H9 (cell line): Measurements from ENCODE around the gene ALOX5AP. TPM values are rescaled to one million over a fixed set of nuclear protein-coding genes. Genes with fewer than 3 reads are reported as not detected.

Experiments used
- DNase-seq: peaks from one replicate; pipeline ENCODE4 v3.0.0-alpha.2; 2017
- H2AFZ ChIP-seq: one replicate; pipeline ENCODE4 v1.6.1; 2013; ENCODE audit warnings: mild to moderate bottlenecking, low read length, control low read depth, moderate library complexity
- H2AK5ac ChIP-seq: 2 replicates; pipeline ENCODE4 v1.6.1; 2013; ENCODE audit warnings: low read length, control low read depth, mixed read lengths; ENCODE audit not compliant: insufficient read length
- H2BK120ac ChIP-seq: one replicate; pipeline ENCODE4 v1.6.1; 2013; ENCODE audit warnings: low read depth, mild to moderate bottlenecking, low read length, control low read depth, inconsistent platforms; ENCODE audit not compliant: poor library complexity, severe bottlenecking
- H2BK12ac ChIP-seq: 2 replicates; pipeline ENCODE4 v1.6.1; 2013; ENCODE audit warnings: low read length, control low read depth, mixed read lengths, low read depth; ENCODE audit not compliant: insufficient read length
- H2BK15ac ChIP-seq: 2 replicates; pipeline ENCODE4 v1.6.1; 2013; ENCODE audit warnings: low read depth, low read length, control low read depth
- H2BK20ac ChIP-seq: one replicate; pipeline ENCODE4 v1.6.1; 2013; ENCODE audit warnings: low read depth, mild to moderate bottlenecking, low read length, control low read depth, inconsistent platforms; ENCODE audit not compliant: poor library complexity, severe bottlenecking
- H2BK5ac ChIP-seq: 2 replicates; pipeline ENCODE4 v1.6.1; 2013; ENCODE audit warnings: low read length, control low read depth, mixed read lengths; ENCODE audit not compliant: insufficient read length
- H3K14ac ChIP-seq: 2 replicates; pipeline ENCODE4 v1.6.1; 2013; ENCODE audit warnings: low read length, control low read depth; ENCODE audit not compliant: insufficient read depth
- H3K18ac ChIP-seq: 2 replicates; pipeline ENCODE4 v1.6.1; 2013; ENCODE audit warnings: low read depth, mild to moderate bottlenecking, mixed read lengths, low read length, control low read depth; ENCODE audit not compliant: insufficient read length
- H3K23ac ChIP-seq: 2 replicates; pipeline ENCODE4 v1.6.1; 2013; ENCODE audit warnings: low read length, control low read depth, mixed read lengths, low read depth; ENCODE audit not compliant: insufficient read length
- H3K23me2 ChIP-seq: 2 replicates; pipeline ENCODE4 v1.6.1; 2013; ENCODE audit warnings: low read depth, mild to moderate bottlenecking, mixed read lengths, low read length, control low read depth; ENCODE audit not compliant: insufficient read length, poor library complexity, severe bottlenecking
- H3K27ac ChIP-seq: 2 replicates; pipeline ENCODE4 v1.5.1; 2013; ENCODE audit warnings: low read length, control low read depth, mixed read lengths, low read depth; ENCODE audit not compliant: insufficient read length
- H3K27me3 ChIP-seq: 2 replicates; pipeline ENCODE4 v1.6.1; 2013; ENCODE audit warnings: low read length, control low read depth, inconsistent platforms; ENCODE audit not compliant: insufficient read depth
- H3K4ac ChIP-seq: 2 replicates; pipeline ENCODE4 v1.6.1; 2013; ENCODE audit warnings: low read depth, mild to moderate bottlenecking, control low read depth, inconsistent platforms, low read length, moderate library complexity
- H3K4me1 ChIP-seq: 2 replicates; pipeline ENCODE4 v1.6.1; 2013; ENCODE audit warnings: low read length, control low read depth, inconsistent platforms; ENCODE audit not compliant: insufficient read depth
- H3K4me2 ChIP-seq: 2 replicates; pipeline ENCODE4 v1.6.1; 2013; ENCODE audit warnings: low read length, control low read depth, mixed read lengths; ENCODE audit not compliant: insufficient read length, insufficient read depth
- H3K56ac ChIP-seq: 2 replicates; pipeline ENCODE4 v1.6.1; 2013; ENCODE audit warnings: low read depth, mild to moderate bottlenecking, mixed read lengths, low read length, control low read depth; ENCODE audit not compliant: insufficient read length
- H3K79me1 ChIP-seq: 2 replicates; pipeline ENCODE4 v1.6.1; 2013; ENCODE audit warnings: low read depth, mild to moderate bottlenecking, moderate library complexity, low read length, control low read depth, inconsistent platforms; ENCODE audit not compliant: insufficient read depth, poor library complexity, severe bottlenecking
- H3K79me2 ChIP-seq: 2 replicates; pipeline ENCODE4 v1.6.1; 2013; ENCODE audit warnings: low read length, control low read depth, inconsistent platforms; ENCODE audit not compliant: insufficient read depth
- H3K9ac ChIP-seq: 2 replicates; pipeline ENCODE4 v1.6.1; 2013; ENCODE audit warnings: low read length, control low read depth, mixed read lengths; ENCODE audit not compliant: insufficient read length; ENCODE audit errors: extremely low read depth
- H3K9me3 ChIP-seq: one replicate; pipeline ENCODE4 v1.6.1; 2013; ENCODE audit warnings: low read depth, low read length, inconsistent platforms; ENCODE audit not compliant: control insufficient read depth
- H3T11ph ChIP-seq: one replicate; pipeline ENCODE4 v1.6.1; 2013; ENCODE audit warnings: mild to moderate bottlenecking, low read length, control low read depth, inconsistent platforms
- H4K20me1 ChIP-seq: one replicate; pipeline ENCODE4 v1.6.1; 2013; ENCODE audit not compliant: control insufficient read depth, insufficient read length, insufficient read depth
- H4K5ac ChIP-seq: 2 replicates; pipeline ENCODE4 v1.6.1; 2013; ENCODE audit warnings: low read depth, mild to moderate bottlenecking, mixed read lengths, low read length, control low read depth; ENCODE audit not compliant: insufficient read length
- H4K8ac ChIP-seq: replicated peaks from 2 replicates; pipeline ENCODE4 v1.6.1; 2013; ENCODE audit warnings: low read length, control low read depth, mixed read lengths, low read depth; ENCODE audit not compliant: insufficient read length
- H4K91ac ChIP-seq: 2 replicates; pipeline ENCODE4 v1.6.1; 2013; ENCODE audit warnings: low read depth, mild to moderate bottlenecking, moderate library complexity, mixed read lengths, low read length, control low read depth; ENCODE audit not compliant: insufficient read length
- H3K27ac Mint-ChIP-seq, 3 experiments: 2 replicates in 2 of 3; 3 replicates in 1 of 3; pipeline ENCODE4 v1.8.0; 2020 to 2021; ENCODE audit warnings: mixed read lengths in 3 of 3, mild to moderate bottlenecking in 1 of 3, moderate library complexity in 1 of 3
- H3K27me3 Mint-ChIP-seq: 2 replicates; pipeline ENCODE4 v1.8.0; 2021; ENCODE audit warnings: low read depth, mild to moderate bottlenecking, moderate library complexity, mixed read lengths
- H3K36me3 Mint-ChIP-seq, 3 experiments: 2 replicates in 2 of 3; 3 replicates in 1 of 3; pipeline ENCODE4 v1.8.0; 2020 to 2021; ENCODE audit warnings: low read depth in 3 of 3, mixed read lengths in 3 of 3; ENCODE audit not compliant: insufficient read depth in 1 of 3
- H3K4me1 Mint-ChIP-seq, 2 experiments: 2 replicates each; pipeline ENCODE4 v1.8.0; 2020; ENCODE audit warnings: mixed read lengths in 2 of 2
- H3K4me3 Mint-ChIP-seq, 2 experiments: 2 replicates in 1 of 2; 3 replicates in 1 of 2; pipeline ENCODE4 v1.8.0; 2020 to 2021; ENCODE audit warnings: mild to moderate bottlenecking in 2 of 2, mixed read lengths in 2 of 2, moderate library complexity in 1 of 2
- H3K9me3 Mint-ChIP-seq, 2 experiments: 2 replicates in 1 of 2; 3 replicates in 1 of 2; pipeline ENCODE4 v1.8.0; 2020; ENCODE audit warnings: mild to moderate bottlenecking in 2 of 2, mixed read lengths in 2 of 2, moderate library complexity in 1 of 2
- WGBS: extraction: QIAGEN DNeasy Blood & Tissue Kit; methylation state at CpG from one replicate; pipeline ENCODE4 v1.1.7; 2013; ENCODE audit warnings: missing lambda C conversion rate, low lambda C conversion rate, mixed read lengths; ENCODE audit not compliant: insufficient read length; ENCODE audit errors: extremely low coverage; 5-methylcytosine and 5-hydroxymethylcytosine counted together
- total RNA-seq: library from RNA; stranded (reverse); gene quantifications from 2 replicates; pipeline ENCODE4 v1.2.1, GENCODE V29; 2021
- TF ChIP-seq, protein P1 (sequence below): fragments of 200-600 bp; sonication (generic); conservative IDR thresholded peaks from 3 replicates; pipeline ENCODE4 v1.8.0; 2021; ENCODE audit warnings: antibody characterized with exemption, mild to moderate bottlenecking

ALOX5AP gene
- total RNA-seq, 1 experiment from 2014 or later, result not detected

- H4K8ac ChIP-seq, result no peak overlapping the region
- H3K79me1 ChIP-seq, result no peaks in the 10 kb centered on the region
- no peaks in the 10 kb centered on the region for H3K4me1 ChIP-seq
- H2BK20ac ChIP-seq, result no peak overlapping the region
- no peaks in the 10 kb centered on the region for H4K20me1 ChIP-seq
- no peak overlapping the region for H3K4ac ChIP-seq
- no peaks in the 10 kb centered on the region for H3K27me3 ChIP-seq
- H2AFZ ChIP-seq, result no peak overlapping the region
- no peak overlapping the region for H4K5ac ChIP-seq
- no peaks in the 10 kb centered on the region for H3K9me3 ChIP-seq
- DNase-seq, result no peak
- no peak overlapping the region for H2BK12ac ChIP-seq
- Mint-ChIP-seq H3K4me1 (peaks cover 4 to 5% of the 10 kb centered on the region in 2 experiments; a peak in 2 of 4 replicates), H3K27me3 (no peaks in the 10 kb centered on the region), H3K9me3 (no peaks in the 10 kb centered on the region), H3K27ac (no peak overlapping the region), H3K4me3 (no peak overlapping the region), H3K36me3 (no peaks in the 10 kb centered on the region)
- no peak overlapping the region for H2BK120ac ChIP-seq
- TF ChIP-seq, protein P1, sequence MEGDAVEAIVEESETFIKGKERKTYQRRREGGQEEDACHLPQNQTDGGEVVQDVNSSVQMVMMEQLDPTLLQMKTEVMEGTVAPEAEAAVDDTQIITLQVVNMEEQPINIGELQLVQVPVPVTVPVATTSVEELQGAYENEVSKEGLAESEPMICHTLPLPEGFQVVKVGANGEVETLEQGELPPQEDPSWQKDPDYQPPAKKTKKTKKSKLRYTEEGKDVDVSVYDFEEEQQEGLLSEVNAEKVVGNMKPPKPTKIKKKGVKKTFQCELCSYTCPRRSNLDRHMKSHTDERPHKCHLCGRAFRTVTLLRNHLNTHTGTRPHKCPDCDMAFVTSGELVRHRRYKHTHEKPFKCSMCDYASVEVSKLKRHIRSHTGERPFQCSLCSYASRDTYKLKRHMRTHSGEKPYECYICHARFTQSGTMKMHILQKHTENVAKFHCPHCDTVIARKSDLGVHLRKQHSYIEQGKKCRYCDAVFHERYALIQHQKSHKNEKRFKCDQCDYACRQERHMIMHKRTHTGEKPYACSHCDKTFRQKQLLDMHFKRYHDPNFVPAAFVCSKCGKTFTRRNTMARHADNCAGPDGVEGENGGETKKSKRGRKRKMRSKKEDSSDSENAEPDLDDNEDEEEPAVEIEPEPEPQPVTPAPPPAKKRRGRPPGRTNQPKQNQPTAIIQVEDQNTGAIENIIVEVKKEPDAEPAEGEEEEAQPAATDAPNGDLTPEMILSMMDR, result no peak
- no peaks in the 10 kb centered on the region for H3K23me2 ChIP-seq
- no peak overlapping the region for H3K23ac ChIP-seq
- H4K91ac ChIP-seq, result no peak overlapping the region
- no CpG with 5 or more reads among the region's 11 CpGs for WGBS
- no peak overlapping the region for H3K18ac ChIP-seq
- H2BK5ac ChIP-seq, result no peak overlapping the region
- no peak overlapping the region for H3K56ac ChIP-seq
- no peak overlapping the region for H3T11ph ChIP-seq
- H2AK5ac ChIP-seq, result no peak overlapping the region
- H3K79me2 ChIP-seq, result no peaks in the 10 kb centered on the region
- H3K14ac ChIP-seq, result no peak overlapping the region
- no peak overlapping the region for H2BK15ac ChIP-seq
- no peak overlapping the region for H3K27ac ChIP-seq
- no peak overlapping the region for H3K9ac ChIP-seq
- no peak overlapping the region for H3K4me2 ChIP-seq
Measured at GRCh38 chr13:30791354-30792001, 56.1 kb downstream of the ALOX5AP start.
